Astrocyte (in vitro differentiated cells and primary cell): Measurements from ENCODE around the gene EPAS1. TPM values are rescaled to one million over a fixed set of nuclear protein-coding genes. Genes with fewer than 3 reads are reported as not detected.

ENCODE experiments used
- DNase-seq: peaks from one replicate; pipeline ENCODE4 v3.0.0-alpha.2; 2010; ENCODE audit warnings: low read depth
- FAIRE-seq: peaks from 2 replicates; lab custom pipeline; 2011; peaks lifted over from hg19 to GRCh38; lab: Jason Lieb, UNC
- H2AFZ ChIP-seq: 2 replicates; pipeline ENCODE4 v1.6.0; 2012; ENCODE audit warnings: low read depth, low read length, inconsistent platforms
- H3K27ac ChIP-seq: 2 replicates; pipeline ENCODE4 v1.5.1; 2011; ENCODE audit warnings: low read depth, low read length, inconsistent platforms
- H3K27me3 ChIP-seq: 2 replicates; pipeline ENCODE4 v1.6.0; 2011; ENCODE audit warnings: low read length, inconsistent platforms; ENCODE audit not compliant: insufficient read depth
- H3K36me3 ChIP-seq: 2 replicates; pipeline ENCODE4 v1.5.1; 2011; ENCODE audit warnings: low read length, inconsistent platforms; ENCODE audit not compliant: insufficient read depth
- H3K4me1 ChIP-seq: 2 replicates; pipeline ENCODE4 v1.5.1; 2011; ENCODE audit warnings: low read length, inconsistent platforms; ENCODE audit not compliant: insufficient read depth
- H3K4me2 ChIP-seq: 2 replicates; pipeline ENCODE4 v1.6.0; 2012; ENCODE audit warnings: low read length, inconsistent platforms
- H3K4me3 ChIP-seq: 2 replicates; pipeline ENCODE4 v1.5.1; 2011; ENCODE audit warnings: low read depth, mild to moderate bottlenecking, low read length, inconsistent platforms; ENCODE audit not compliant: insufficient read depth
- H3K79me2 ChIP-seq: 2 replicates; pipeline ENCODE4 v1.6.0; 2012; ENCODE audit warnings: mild to moderate bottlenecking, low read length, inconsistent platforms; ENCODE audit not compliant: insufficient read depth
- H3K9ac ChIP-seq: 2 replicates; pipeline ENCODE4 v1.6.0; 2012; ENCODE audit warnings: mild to moderate bottlenecking, low read length, inconsistent platforms
- H3K9me3 ChIP-seq: 2 replicates; pipeline ENCODE4 v1.5.1; 2012; ENCODE audit warnings: low read depth, mild to moderate bottlenecking, low read length, inconsistent platforms; ENCODE audit not compliant: insufficient read depth
- H4K20me1 ChIP-seq: 2 replicates; pipeline ENCODE4 v1.6.0; 2012; ENCODE audit warnings: low read length, inconsistent platforms; ENCODE audit not compliant: insufficient read depth
- H3K27ac Mint-ChIP-seq: one replicate; pipeline ENCODE4 v1.8.0; 2021; ENCODE audit warnings: mild to moderate bottlenecking, mixed read lengths; ENCODE audit not compliant: unreplicated experiment
- H3K27me3 Mint-ChIP-seq: one replicate; pipeline ENCODE4 v1.8.0; 2021; ENCODE audit warnings: low read depth, mixed read lengths; ENCODE audit not compliant: unreplicated experiment
- H3K36me3 Mint-ChIP-seq: one replicate; pipeline ENCODE4 v1.8.0; 2021; ENCODE audit warnings: low read depth, mixed read lengths; ENCODE audit not compliant: unreplicated experiment
- H3K4me1 Mint-ChIP-seq: one replicate; pipeline ENCODE4 v1.8.0; 2021; ENCODE audit warnings: low read depth, mixed read lengths; ENCODE audit not compliant: unreplicated experiment
- H3K4me3 Mint-ChIP-seq: one replicate; pipeline ENCODE4 v1.8.0; 2021; ENCODE audit warnings: mild to moderate bottlenecking, moderate library complexity, mixed read lengths; ENCODE audit not compliant: unreplicated experiment
- H3K9me3 Mint-ChIP-seq: one replicate; pipeline ENCODE4 v1.8.0; 2021; ENCODE audit warnings: mild to moderate bottlenecking, mixed read lengths; ENCODE audit not compliant: unreplicated experiment
- EZH2 ChIP-seq: IDR thresholded peaks from 2 replicates; pipeline ENCODE4 v1.6.1; 2012; ENCODE audit warnings: mild to moderate bottlenecking, low read length, inconsistent platforms; ENCODE audit not compliant: insufficient read depth
- total RNA-seq: library from RNA; stranded (reverse); gene quantifications from 2 replicates; pipeline ENCODE4 v1.2.1, GENCODE V29; 2021
- TF ChIP-seq, protein P1 (sequence below): IDR thresholded peaks from 2 replicates; pipeline ENCODE4 v1.5.1; 2011; ENCODE audit warnings: low read depth, mild to moderate bottlenecking, inconsistent platforms, low read length, moderate library complexity; ENCODE audit not compliant: insufficient read depth

The EPAS1 gene
- total RNA-seq, 1 donor from 2014 or later, result 42.8 TPM

GRCh38 chr2:46259777-46260168, 37.4 kb upstream of the EPAS1 start:
- no peak overlapping the region for H3K27ac ChIP-seq
- peaks cover 6% of the 10 kb centered on the region for H3K4me1 Mint-ChIP-seq
- H3K27ac Mint-ChIP-seq, result no peak overlapping the region
- H3K36me3 Mint-ChIP-seq, result no peaks in the 10 kb centered on the region
- H3K9me3 ChIP-seq, result no peaks in the 10 kb centered on the region
- H4K20me1 ChIP-seq, result no peaks in the 10 kb centered on the region
- no peaks in the 10 kb centered on the region for H3K36me3 ChIP-seq
- no peak overlapping the region for H3K4me3 ChIP-seq
- H3K9me3 Mint-ChIP-seq, result peaks cover 3% of the 10 kb centered on the region
- FAIRE-seq (no peak), DNase-seq (no peak)
- H3K27me3 ChIP-seq, result no peaks in the 10 kb centered on the region
- no peaks in the 10 kb centered on the region for H3K4me1 ChIP-seq
- no peak for TF ChIP-seq EZH2
- TF ChIP-seq, protein P1, sequence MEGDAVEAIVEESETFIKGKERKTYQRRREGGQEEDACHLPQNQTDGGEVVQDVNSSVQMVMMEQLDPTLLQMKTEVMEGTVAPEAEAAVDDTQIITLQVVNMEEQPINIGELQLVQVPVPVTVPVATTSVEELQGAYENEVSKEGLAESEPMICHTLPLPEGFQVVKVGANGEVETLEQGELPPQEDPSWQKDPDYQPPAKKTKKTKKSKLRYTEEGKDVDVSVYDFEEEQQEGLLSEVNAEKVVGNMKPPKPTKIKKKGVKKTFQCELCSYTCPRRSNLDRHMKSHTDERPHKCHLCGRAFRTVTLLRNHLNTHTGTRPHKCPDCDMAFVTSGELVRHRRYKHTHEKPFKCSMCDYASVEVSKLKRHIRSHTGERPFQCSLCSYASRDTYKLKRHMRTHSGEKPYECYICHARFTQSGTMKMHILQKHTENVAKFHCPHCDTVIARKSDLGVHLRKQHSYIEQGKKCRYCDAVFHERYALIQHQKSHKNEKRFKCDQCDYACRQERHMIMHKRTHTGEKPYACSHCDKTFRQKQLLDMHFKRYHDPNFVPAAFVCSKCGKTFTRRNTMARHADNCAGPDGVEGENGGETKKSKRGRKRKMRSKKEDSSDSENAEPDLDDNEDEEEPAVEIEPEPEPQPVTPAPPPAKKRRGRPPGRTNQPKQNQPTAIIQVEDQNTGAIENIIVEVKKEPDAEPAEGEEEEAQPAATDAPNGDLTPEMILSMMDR, result no peak
- H3K9ac ChIP-seq, result no peak overlapping the region
- H3K79me2 ChIP-seq, result no peaks in the 10 kb centered on the region
- no peak overlapping the region for H2AFZ ChIP-seq
- H3K27me3 Mint-ChIP-seq, result peaks cover 12% of the 10 kb centered on the region
- H3K4me2 ChIP-seq, result no peak overlapping the region
- H3K4me3 Mint-ChIP-seq, result no peak overlapping the region

DNA sequence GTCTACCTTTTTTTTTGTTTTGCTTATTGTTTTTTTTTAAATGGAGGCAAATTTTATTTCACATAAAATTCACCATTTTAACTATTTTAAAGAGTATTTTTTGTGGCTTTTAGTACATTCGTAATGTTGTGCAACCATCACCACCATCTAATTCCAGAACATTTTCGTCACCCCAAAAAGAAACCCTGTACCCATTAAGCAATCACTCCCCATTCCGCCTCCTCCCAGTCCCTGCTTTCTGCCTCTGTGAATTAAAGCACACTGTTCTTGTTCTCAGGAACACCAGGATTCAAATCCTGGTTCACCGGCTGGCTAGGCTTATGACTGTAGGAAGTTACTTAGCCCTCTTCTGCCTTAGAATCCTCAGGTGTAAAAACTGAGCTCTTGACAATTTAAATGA, 36.9 kb upstream of the EPAS1 start:
- no peaks in the 10 kb centered on the region for H3K27me3 ChIP-seq
- TF ChIP-seq, protein P1, result no peak
- no peaks in the 10 kb centered on the region for H3K36me3 ChIP-seq
- no peaks in the 10 kb centered on the region for H3K4me1 ChIP-seq
- H3K4me2 ChIP-seq, result no peak overlapping the region
- H3K4me3 ChIP-seq, result no peak overlapping the region
- Mint-ChIP-seq H3K4me1 (peaks cover 6% of the 10 kb centered on the region), H3K9me3 (peaks cover 3% of the 10 kb centered on the region), H3K27ac (no peak overlapping the region), H3K4me3 (no peak overlapping the region), H3K27me3 (peaks cover 12% of the 10 kb centered on the region), H3K36me3 (no peaks in the 10 kb centered on the region)
- no peaks in the 10 kb centered on the region for H3K79me2 ChIP-seq
- DNase-seq (no peak), FAIRE-seq (no peak)
- H4K20me1 ChIP-seq, result no peaks in the 10 kb centered on the region
- H3K9ac ChIP-seq, result no peak overlapping the region
- no peak overlapping the region for H3K27ac ChIP-seq
- H2AFZ ChIP-seq, result no peak overlapping the region
- H3K9me3 ChIP-seq, result no peaks in the 10 kb centered on the region

DNA sequence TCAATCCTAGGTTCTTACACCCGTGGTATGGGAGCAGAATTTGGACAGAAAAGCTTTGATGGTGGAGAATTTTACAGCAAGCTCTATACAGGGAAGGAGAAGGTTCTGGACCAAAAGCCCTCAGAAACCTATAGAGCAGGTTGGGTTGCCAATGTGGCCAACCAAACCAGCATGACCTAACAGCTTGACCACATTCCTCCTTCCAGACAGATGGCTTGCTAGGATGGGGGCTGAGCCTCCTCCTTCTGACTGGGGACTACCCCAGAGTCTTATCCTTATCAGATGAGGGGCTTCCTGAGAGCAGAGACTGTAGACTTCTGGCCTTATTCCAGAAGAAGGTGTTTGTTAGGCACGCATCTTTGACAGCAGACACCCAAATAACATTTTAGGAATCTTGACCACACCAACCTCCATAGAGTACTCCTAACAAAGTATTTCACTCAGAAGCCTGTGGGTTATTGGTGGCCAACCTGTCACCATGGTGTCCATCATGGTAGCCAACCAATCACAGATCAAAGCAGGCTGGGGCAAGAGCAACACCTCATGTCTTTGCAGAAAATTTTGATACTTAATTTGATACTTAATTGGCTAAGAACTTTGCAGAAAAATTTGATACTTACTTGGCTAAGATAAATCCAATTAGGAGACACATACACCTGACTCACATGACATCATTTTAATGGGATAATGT, 34.8 kb upstream of the EPAS1 start:
- Mint-ChIP-seq H3K4me3 (no peak overlapping the region), H3K9me3 (peaks cover 3% of the 10 kb centered on the region), H3K27me3 (peaks cover 12% of the 10 kb centered on the region), H3K4me1 (peaks cover 6% of the 10 kb centered on the region), H3K27ac (no peak overlapping the region), H3K36me3 (no peaks in the 10 kb centered on the region)
- Histone ChIP-seq H3K27ac (no peak overlapping the region), H3K9ac (no peak overlapping the region), H3K4me3 (no peak overlapping the region), H3K4me1 (no peaks in the 10 kb centered on the region), H3K4me2 (no peak overlapping the region), H3K79me2 (no peaks in the 10 kb centered on the region), H3K9me3 (no peaks in the 10 kb centered on the region), H2AFZ (no peak overlapping the region), H3K27me3 (no peaks in the 10 kb centered on the region), H4K20me1 (no peaks in the 10 kb centered on the region), H3K36me3 (no peaks in the 10 kb centered on the region)
- FAIRE-seq (no peak), DNase-seq (no peak)
- TF ChIP-seq, protein P1, result no peak
- TF ChIP-seq EZH2, result no peak
